Measurements from ENCODE around the gene SPOCK1. TPM values are rescaled to one million over a fixed set of nuclear protein-coding genes. Genes with fewer than 3 reads are reported as not detected.

SPOCK1 gene
- total RNA-seq, 1 donor from 2014 or later, result 81.2 TPM

GRCh38 chr5:137333928-137334327, 165.2 kb downstream of the SPOCK1 start:
- DNase-seq (ENCODE audit: low spot score in 2 of 2), result no peak
- H3K4me1 ChIP-seq, result no peaks in the 10 kb centered on the region
- no peaks in the 10 kb centered on the region for H3K27me3 ChIP-seq
- no peaks in the 10 kb centered on the region for H3K9me3 ChIP-seq
- H3K36me3 ChIP-seq, result no peaks in the 10 kb centered on the region
- no peak overlapping the region for H3K27ac ChIP-seq
- no peak overlapping the region for H3K4me3 ChIP-seq
- no peak for TF ChIP-seq CTCF (IDR thresholded peaks at IDR 0.05)
- intact Hi-C loops (cut with DNase I), result no loop called here

- intact Hi-C loops (cut with DNase I), result no loop called here
- Histone ChIP-seq H3K27me3 (no peaks in the 10 kb centered on the region), H3K36me3 (no peaks in the 10 kb centered on the region), H3K9me3 (no peaks in the 10 kb centered on the region), H3K27ac (no peak overlapping the region), H3K4me1 (no peaks in the 10 kb centered on the region), H3K4me3 (no peak overlapping the region)
- no peak for DNase-seq (ENCODE audit: low spot score in 2 of 2)
- TF ChIP-seq CTCF (IDR thresholded peaks at IDR 0.05), result no peak
Measured at GRCh38 chr5:137333475-137333874, 165.7 kb downstream of the SPOCK1 start.

- DNase-seq (ENCODE audit: low spot score in 2 of 2), result no peak
- intact Hi-C loops (cut with DNase I), result no loop called here
- no peak for TF ChIP-seq CTCF (IDR thresholded peaks at IDR 0.05)
Measured at GRCh38 chr5:137332296-137332695, 166.8 kb downstream of the SPOCK1 start.

GRCh38 chr5:137329586-137330296, 169.4 kb downstream of the SPOCK1 start:
- Histone ChIP-seq H3K36me3 (no peaks in the 10 kb centered on the region), H3K27ac (no peak overlapping the region), H3K27me3 (no peaks in the 10 kb centered on the region), H3K9me3 (no peaks in the 10 kb centered on the region), H3K4me1 (no peaks in the 10 kb centered on the region), H3K4me3 (no peak overlapping the region)
- no peak for DNase-seq (ENCODE audit: low spot score in 2 of 2)
- intact Hi-C loops (cut with DNase I), result no loop called here
- TF ChIP-seq CTCF (IDR thresholded peaks at IDR 0.05), result no peak

More at GRCh38 chr5:137332296-137332695, 166.8 kb downstream of the SPOCK1 start:
- H3K27ac ChIP-seq, result no peak overlapping the region
- no peaks in the 10 kb centered on the region for H3K36me3 ChIP-seq
- H3K4me3 ChIP-seq, result no peak overlapping the region
- no peaks in the 10 kb centered on the region for H3K27me3 ChIP-seq
- H3K9me3 ChIP-seq, result no peaks in the 10 kb centered on the region
- no peaks in the 10 kb centered on the region for H3K4me1 ChIP-seq

- Histone ChIP-seq H3K9me3 (no peaks in the 10 kb centered on the region), H3K36me3 (no peaks in the 10 kb centered on the region), H3K4me1 (no peaks in the 10 kb centered on the region), H3K27me3 (no peaks in the 10 kb centered on the region), H3K27ac (no peak overlapping the region), H3K4me3 (no peak overlapping the region)
- no peak for DNase-seq (ENCODE audit: low spot score in 2 of 2)
- no peak for TF ChIP-seq CTCF (IDR thresholded peaks at IDR 0.05)
- intact Hi-C loops (cut with DNase I), result no loop called here
Measured at GRCh38 chr5:137328991-137329390, 170.1 kb downstream of the SPOCK1 start.

Data from ascending aorta (tissue), 2 donors.